Measurements from ENCODE around the gene CDKL4. TPM values are rescaled to one million over a fixed set of nuclear protein-coding genes. Genes with fewer than 3 reads are reported as not detected.
"Not testable (repeated sequence)": the region's sequence is repeated elsewhere in the genome, so short reads cannot be mapped to it uniquely, and the experiment has no call there.

Gene CDKL4
- polyA plus RNA-seq, 3 donors, result not detected

DNA sequence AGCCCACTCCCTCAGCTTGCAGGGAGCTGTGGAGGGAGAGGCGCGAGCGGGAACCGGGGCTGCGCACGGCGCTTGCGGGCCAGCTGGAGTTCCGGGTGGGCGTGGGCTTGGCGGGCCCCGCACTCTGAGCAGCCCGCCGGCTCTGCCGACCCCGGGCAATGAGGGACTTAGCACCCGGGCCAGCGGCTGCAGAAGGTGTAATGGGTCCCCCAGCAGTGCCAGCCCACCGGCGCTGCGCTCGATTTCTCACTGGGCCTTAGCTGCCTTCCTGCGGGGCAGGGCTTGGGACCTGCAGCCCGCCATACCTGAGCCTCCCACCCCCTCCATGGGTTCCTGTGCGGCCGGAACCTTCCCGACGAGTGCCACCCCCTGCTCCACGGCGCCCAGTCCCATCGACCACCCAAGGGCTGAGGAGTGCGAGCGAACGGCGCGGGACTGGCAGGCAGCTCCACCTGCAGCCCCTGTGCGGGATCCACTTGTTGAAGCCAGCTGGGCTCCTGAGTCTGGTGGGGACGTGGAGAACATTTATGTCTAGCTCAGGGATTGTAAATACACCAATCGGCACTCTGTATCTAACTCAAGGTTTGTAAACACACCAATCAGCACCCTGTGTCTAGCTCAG is 582 bp upstream of the CDKL4 start:
- H4K20me1 ChIP-seq (ENCODE audit: insufficient read depth, low read length); DNase-seq; H3K36me3 ChIP-seq (replicated peaks in 1 of 2; ENCODE audit: control insufficient read depth in 1 of 2, insufficient read depth in 2 of 2, low read length in 2 of 2); H3K9me3 ChIP-seq (replicated peaks in 1 of 2; ENCODE audit: control insufficient read depth in 1 of 2, insufficient read depth in 1 of 2, low read length in 2 of 2); H3K9ac ChIP-seq (ENCODE audit: insufficient read depth, low read length, poor library complexity, severe bottlenecking); H2AFZ ChIP-seq (ENCODE audit: insufficient read depth, low read depth, low read length, poor library complexity, severe bottlenecking); H3K27ac ChIP-seq (ENCODE audit: low read depth in 1 of 2, low read length in 2 of 2); H3K27ac Mint-ChIP-seq; intact Hi-C loops (cut with micrococcal nuclease); H3K79me2 ChIP-seq (ENCODE audit: insufficient read depth, low read length); H3K4me1 ChIP-seq (ENCODE audit: control insufficient read depth in 1 of 2, insufficient read depth in 2 of 2, low read length in 2 of 2); H3K36me3 Mint-ChIP-seq; H3K27me3 ChIP-seq (ENCODE audit: control insufficient read depth in 2 of 2, insufficient read depth in 2 of 2, low read length in 2 of 2): not testable (repeated sequence)
- WGBS (ENCODE audit: insufficient coverage), result 95% methylated on average over 34 of the region's 39 CpGs
- peak overlapping the region in 1 of 3 experiments; percentile 67 for H3K4me3 ChIP-seq (replicated peaks in 1 of 3; ENCODE audit: low read depth in 2 of 3, low read length in 3 of 3)
- Mint-ChIP-seq H3K27me3 (ENCODE audit: low read depth in 3 of 3) (peaks cover 6 to 11% (median 7%) of the 10 kb centered on the region in 3 donors), H3K4me3 (peak overlapping the region; percentile 77 to 94), H3K4me1 (peaks cover 16% of the 10 kb centered on the region), H3K9me3 (peaks cover 2 to 11% (median 8%) of the 10 kb centered on the region in 7 donors)
- peak overlapping the region; percentile 68 for H3K4me2 ChIP-seq (replicated peaks; ENCODE audit: extremely low read depth, low read length, poor library complexity, severe bottlenecking)

DNA sequence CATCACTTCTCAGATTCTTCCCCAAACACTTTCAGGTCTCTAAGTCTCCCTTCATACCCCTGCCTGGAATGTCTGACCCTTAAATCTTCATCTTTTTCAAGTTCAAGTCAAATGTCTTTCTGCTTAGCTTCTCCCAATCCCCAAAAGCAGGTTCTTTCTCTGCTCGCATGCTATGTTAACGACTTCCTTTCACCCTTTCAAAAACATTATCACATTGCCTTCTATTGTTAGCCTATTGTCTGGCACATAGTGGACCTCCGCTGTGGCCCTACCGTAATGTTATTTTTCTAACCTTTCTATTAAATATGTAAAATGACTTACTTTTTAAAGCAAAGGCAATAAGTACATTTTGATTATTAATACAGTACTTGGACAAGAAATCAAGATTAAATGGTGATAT is 2.2 kb downstream of the CDKL4 start:
- no peak overlapping the region for H3K27ac Mint-ChIP-seq
- H3K36me3 ChIP-seq (replicated peaks in 1 of 2; ENCODE audit: control insufficient read depth in 1 of 2, insufficient read depth in 2 of 2, low read length in 2 of 2), result no peaks in the 10 kb centered on the region
- no peak overlapping the region for H2AFZ ChIP-seq (ENCODE audit: insufficient read depth, low read depth, low read length, poor library complexity, severe bottlenecking)
- no peak overlapping the region for H3K9ac ChIP-seq (ENCODE audit: insufficient read depth, low read length, poor library complexity, severe bottlenecking)
- H3K27ac ChIP-seq (ENCODE audit: low read depth in 1 of 2, low read length in 2 of 2), result no peak overlapping the region
- no peaks in the 10 kb centered on the region for H3K79me2 ChIP-seq (ENCODE audit: insufficient read depth, low read length)
- H3K9me3 ChIP-seq (replicated peaks in 1 of 2; ENCODE audit: control insufficient read depth in 1 of 2, insufficient read depth in 1 of 2, low read length in 2 of 2), result peaks cover 0 to 5% of the 10 kb centered on the region in 2 donors
- peaks cover 2 to 11% (median 8%) of the 10 kb centered on the region in 7 donors for H3K9me3 Mint-ChIP-seq
- H3K4me3 ChIP-seq (replicated peaks in 1 of 3; ENCODE audit: low read depth in 2 of 3, low read length in 3 of 3), result no peak overlapping the region
- H3K4me1 ChIP-seq (ENCODE audit: control insufficient read depth in 1 of 2, insufficient read depth in 2 of 2, low read length in 2 of 2), result peaks cover 0 to 3% of the 10 kb centered on the region in 2 donors
- no peak overlapping the region for H3K4me2 ChIP-seq (replicated peaks; ENCODE audit: extremely low read depth, low read length, poor library complexity, severe bottlenecking)
- peaks cover 6 to 11% (median 7%) of the 10 kb centered on the region in 3 donors for H3K27me3 Mint-ChIP-seq (ENCODE audit: low read depth in 3 of 3)
- H4K20me1 ChIP-seq (ENCODE audit: insufficient read depth, low read length), result no peaks in the 10 kb centered on the region
- DNase-seq, result no peak
- H3K27me3 ChIP-seq (ENCODE audit: control insufficient read depth in 2 of 2, insufficient read depth in 2 of 2, low read length in 2 of 2), result no peaks in the 10 kb centered on the region
- TF ChIP-seq, protein P1, sequence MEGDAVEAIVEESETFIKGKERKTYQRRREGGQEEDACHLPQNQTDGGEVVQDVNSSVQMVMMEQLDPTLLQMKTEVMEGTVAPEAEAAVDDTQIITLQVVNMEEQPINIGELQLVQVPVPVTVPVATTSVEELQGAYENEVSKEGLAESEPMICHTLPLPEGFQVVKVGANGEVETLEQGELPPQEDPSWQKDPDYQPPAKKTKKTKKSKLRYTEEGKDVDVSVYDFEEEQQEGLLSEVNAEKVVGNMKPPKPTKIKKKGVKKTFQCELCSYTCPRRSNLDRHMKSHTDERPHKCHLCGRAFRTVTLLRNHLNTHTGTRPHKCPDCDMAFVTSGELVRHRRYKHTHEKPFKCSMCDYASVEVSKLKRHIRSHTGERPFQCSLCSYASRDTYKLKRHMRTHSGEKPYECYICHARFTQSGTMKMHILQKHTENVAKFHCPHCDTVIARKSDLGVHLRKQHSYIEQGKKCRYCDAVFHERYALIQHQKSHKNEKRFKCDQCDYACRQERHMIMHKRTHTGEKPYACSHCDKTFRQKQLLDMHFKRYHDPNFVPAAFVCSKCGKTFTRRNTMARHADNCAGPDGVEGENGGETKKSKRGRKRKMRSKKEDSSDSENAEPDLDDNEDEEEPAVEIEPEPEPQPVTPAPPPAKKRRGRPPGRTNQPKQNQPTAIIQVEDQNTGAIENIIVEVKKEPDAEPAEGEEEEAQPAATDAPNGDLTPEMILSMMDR (IDR thresholded peaks at IDR 0.05), result no peak
- H3K36me3 Mint-ChIP-seq, result no peaks in the 10 kb centered on the region
- H3K4me3 Mint-ChIP-seq, result no peak overlapping the region
- peaks cover 16% of the 10 kb centered on the region for H3K4me1 Mint-ChIP-seq
- intact Hi-C loops (cut with micrococcal nuclease), result no loop called here
- WGBS (ENCODE audit: insufficient coverage), result 100% methylated on average over 2 of the region's 4 CpGs

Measured in CD14-positive monocyte (primary cell).